Measurements from ENCODE around the gene DDX31.
"Not testable (repeated sequence)": the region's sequence is repeated elsewhere in the genome, so short reads cannot be mapped to it uniquely, and the experiment has no call there.

Gene DDX31

GRCh38 chr9:132669698-132670456, at the start of gene DDX31:
TSS of gene DDX31 (minus strand) at chr9:132669983. CDS start at chr9:132669934, 49 bp downstream.
- peak; percentile 93 for DNase-seq

- not testable (repeated sequence) for DNase-seq
Observed at GRCh38 chr9:132718381-132718928, 48.7 kb upstream of the DDX31 start.

DNA sequence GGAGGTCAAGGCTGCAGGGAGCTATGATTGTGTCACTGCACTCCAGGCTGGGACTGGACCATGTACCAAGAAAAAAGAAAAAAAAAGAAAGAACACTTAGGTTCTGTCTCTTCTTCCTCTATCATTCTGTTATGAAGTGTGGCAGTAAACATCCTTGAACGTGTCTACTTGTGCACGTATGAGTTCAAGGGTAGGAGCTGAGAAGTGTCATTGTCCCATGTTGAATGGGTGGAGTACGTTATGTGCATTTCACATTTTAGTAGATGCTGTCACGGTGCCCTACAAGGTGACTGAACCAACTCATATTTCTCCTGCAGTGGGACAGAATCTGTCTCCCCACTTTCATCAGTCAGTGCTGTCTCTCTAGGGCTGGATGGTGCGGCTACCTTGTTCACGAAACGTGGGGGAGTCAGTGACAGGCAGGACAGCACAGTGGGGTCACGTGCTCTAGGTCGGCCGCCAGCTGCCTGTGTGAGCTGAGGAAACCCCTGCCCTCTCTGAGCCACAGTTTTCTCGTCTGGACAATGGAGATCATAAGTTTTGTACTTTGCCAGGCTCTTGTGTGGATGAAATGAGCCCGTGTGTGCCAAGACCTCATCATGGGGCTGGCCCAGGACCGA, 47.7 kb upstream of the DDX31 start:
- DNase-seq, result peak; percentile 21

GRCh38 chr9:132716007-132716406, 46.2 kb upstream of the DDX31 start:
- no peak for DNase-seq

GRCh38 chr9:132712753-132713152, 43.0 kb upstream of the DDX31 start:
- no peak for DNase-seq

- DNase-seq, result no peak
Observed at GRCh38 chr9:132711846-132712245, 42.1 kb upstream of the DDX31 start.

- not testable (repeated sequence) for DNase-seq
Observed at GRCh38 chr9:132711152-132711551, 41.4 kb upstream of the DDX31 start.

- no peak for DNase-seq
Observed at GRCh38 chr9:132710333-132710732, 40.5 kb upstream of the DDX31 start.

DNA sequence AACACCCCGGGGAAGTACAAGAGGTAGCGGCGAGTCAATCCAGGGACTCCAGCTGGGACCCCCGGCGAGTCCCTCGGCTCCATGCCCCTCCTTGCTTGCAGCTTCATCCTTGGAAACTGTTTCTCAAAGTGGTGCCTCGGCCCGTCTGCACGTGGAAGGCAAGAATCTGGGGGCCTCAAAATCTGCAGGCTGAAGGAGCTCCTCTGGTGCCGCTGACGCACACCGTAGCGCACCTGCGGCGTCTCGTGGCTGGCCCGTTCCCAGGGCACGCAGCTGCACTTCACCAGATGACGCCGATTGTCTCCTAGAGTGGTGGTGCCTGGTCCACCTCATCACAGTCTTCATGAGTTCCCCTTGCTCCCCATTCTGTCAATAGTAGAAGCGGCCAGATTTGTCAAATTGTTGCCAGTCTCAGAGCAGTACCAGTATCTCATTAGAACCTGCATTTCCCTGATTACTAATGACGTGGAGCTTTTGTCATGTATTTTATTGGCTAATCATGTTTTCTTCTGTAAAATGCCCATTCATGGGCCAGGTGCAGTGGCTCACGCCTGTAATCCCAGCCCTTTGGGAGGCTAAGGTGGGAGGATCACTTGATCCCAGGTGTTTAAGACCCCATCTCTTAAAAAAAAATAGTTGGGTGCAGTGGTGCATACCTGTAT, 39.1 kb upstream of the DDX31 start:
- DNase-seq, result peak; percentile 48

GRCh38 chr9:132708239-132708638, 38.5 kb upstream of the DDX31 start:
- DNase-seq, result no peak

DNA sequence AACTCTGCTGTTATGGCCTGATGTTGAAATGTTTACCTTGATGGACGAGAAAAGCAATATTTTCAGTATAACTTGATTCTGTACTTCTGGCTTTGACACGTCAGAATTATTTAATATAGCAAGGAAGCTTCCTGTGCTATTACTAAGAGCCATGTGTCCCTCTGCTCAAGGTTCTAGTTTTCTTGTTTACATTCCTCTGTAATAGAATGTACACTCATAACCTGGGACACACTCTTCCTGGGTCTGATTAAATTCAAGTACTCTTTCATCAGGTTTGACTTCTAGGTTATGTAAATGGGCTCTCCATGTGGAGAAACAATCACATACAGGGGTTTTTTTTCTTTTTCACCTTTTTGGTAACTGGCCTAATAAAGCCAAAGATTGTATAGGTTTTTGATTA, 33.6 kb upstream of the DDX31 start:
- DNase-seq, result no peak

DNA sequence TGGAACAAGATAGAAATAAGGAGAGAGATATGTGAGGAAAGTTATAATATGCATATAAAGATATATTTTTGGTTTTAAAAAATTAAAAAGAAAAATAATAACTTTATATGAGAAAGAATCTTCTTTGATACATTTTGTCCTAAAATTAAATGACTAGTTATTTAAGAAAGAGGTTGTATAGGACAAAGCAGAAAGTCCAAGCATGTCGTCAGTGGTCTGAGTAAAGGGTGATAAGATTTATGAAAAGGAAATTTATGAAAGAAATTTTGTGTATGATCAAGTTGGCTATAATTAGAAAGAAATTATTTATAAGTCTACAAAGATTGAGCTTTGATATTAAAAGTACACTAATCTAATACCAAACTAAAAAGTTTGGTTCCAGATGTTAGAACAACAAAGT, 32.5 kb upstream of the DDX31 start:
- peak; percentile 26 for DNase-seq

GRCh38 chr9:132699956-132700355, 30.2 kb upstream of the DDX31 start:
- DNase-seq, result no peak

GRCh38 chr9:132698989-132699388, 29.2 kb upstream of the DDX31 start:
- no peak for DNase-seq

GRCh38 chr9:132697230-132697629, 27.4 kb upstream of the DDX31 start:
- peak; percentile 32 for DNase-seq

GRCh38 chr9:132694144-132694543, 24.4 kb upstream of the DDX31 start:
- DNase-seq, result peak; percentile 58

DNA sequence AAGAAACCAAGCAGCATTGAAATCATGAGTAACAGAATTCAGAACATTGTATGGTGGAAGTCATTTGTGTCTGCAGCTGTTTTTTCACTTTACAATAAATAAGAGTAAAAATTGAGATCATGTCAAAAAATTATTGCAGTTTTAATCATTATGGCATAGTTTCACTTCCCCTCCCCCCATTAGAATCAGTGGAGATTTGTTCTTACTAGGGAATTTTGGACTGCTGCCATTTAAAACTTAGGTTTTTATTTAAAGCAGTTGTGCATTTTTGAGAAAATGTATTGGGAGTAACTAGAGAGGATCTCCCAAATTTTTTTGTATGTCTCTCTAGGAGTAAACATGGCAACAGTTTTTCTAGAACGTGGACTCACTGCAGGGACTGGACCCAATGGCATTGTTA, 20.9 kb upstream of the DDX31 start:
- DNase-seq, result no peak

DNA sequence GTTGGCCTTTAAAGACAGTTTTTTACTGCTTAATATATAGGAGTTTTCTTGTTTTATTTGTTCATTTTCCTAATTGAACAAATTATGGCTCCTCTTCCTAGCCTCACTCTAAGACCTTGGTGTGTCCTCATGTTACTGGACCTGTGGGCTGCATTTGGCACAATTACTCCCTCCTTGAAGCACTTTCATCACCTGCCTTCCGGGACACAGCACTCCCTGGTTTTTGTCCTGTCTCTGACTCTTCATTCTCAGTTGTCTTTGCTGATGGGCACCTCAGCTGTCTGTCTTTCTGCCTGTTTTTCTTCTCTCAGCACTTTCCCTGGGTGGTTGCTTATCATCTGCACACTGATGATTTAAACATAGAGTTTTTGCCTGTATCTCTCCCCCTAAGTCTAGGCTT, 14.1 kb upstream of the DDX31 start:
- no peak for DNase-seq

GRCh38 chr9:132681561-132681960, 11.8 kb upstream of the DDX31 start:
- DNase-seq, result no peak

DNA sequence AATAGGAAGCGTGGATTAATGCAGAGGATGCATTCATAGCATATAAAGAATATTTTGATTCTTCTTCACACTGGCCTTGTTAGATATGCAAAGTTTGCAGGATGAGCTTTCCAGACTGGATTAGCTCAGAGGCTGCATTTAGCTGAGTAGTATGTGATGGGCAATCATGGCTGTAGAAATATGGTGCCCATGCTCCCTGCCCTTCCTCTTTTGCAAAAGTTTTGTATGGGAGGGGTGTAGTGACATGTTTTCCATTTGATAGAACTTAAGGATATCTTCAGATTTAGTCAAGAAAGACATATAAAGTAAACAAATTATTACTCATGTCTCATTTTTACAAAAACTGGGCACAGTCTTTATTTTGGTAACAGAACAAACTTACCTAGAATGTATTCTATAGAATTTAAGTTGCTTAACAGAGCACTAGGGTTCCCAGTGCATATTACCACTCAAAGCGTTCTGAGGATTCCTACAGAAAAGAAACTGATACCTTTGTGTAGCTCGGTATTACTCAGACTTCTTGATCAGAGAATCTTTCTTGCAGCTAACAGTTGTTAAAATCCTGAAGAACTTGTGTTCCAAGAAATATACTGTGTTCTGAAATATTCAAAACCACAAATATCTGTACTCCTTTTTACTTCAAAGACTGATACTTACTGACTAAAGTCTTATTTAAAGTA, 10.3 kb upstream of the DDX31 start:
- no peak for DNase-seq

GRCh38 chr9:132677976-132678375, 8.2 kb upstream of the DDX31 start:
- DNase-seq, result no peak

GRCh38 chr9:132674485-132674884, 4.7 kb upstream of the DDX31 start:
- DNase-seq, result no peak

DNA sequence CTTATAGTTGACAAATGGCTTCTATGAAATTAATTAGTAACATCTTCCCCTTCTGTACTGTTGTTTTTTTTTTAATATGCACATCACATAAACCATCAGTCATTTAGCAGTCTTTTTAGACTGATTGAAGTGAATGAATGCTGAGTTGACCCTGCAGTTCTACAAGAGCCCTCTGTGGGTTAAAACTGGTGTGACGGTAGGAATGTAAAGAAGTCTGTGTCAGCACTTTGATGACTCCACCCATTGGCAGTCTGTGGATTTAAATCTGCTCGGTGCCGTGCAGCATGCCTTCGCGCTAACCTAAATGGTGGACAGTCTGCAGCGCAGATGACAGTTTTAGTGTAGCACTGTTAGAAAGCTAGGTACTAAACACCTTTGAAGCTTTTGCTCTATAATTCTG, 3.6 kb upstream of the DDX31 start:
- DNase-seq, result peak; percentile 46

DNA sequence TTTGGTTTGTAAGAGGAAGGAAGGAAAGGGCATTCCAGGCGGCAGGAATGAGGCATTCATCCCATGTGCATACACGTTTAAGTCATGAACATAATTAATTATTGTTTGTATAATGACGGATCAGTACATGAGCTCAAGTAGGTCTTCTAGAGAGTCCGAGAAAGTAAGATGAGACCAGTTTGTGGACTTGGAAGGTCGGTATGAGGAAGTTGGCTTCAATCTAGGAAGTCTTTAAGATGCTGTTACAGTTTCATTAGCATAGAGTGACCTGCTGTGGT, 2.6 kb upstream of the DDX31 start:
- no peak for DNase-seq
